ENCODE data around the gene RNU1-2. TPM values are rescaled to one million over a fixed set of nuclear protein-coding genes. Genes with fewer than 3 reads are reported as not detected.
"Not testable (repeated sequence)": the region's sequence is repeated elsewhere in the genome, so short reads cannot be mapped to it uniquely, and the experiment has no call there.

The RNU1-2 gene
- total and polyA plus RNA-seq, 4 experiments from 2014 or later, result 3,010 to 3,866 TPM; not detected in 2

GRCh38 chr1:16939386-16940180, 43.8 kb downstream of the RNU1-2 start:
- H3K27me3 Mint-ChIP-seq; H3K27ac ChIP-seq (ENCODE audit: low read depth, low read length); H3K4me3 ChIP-seq (ENCODE audit: low read length in 2 of 2); intact Hi-C loops (cut with micrococcal nuclease); H3K27me3 ChIP-seq (ENCODE audit: insufficient read depth, low read length); DNase-seq; H3K4me1 ChIP-seq (ENCODE audit: insufficient read depth, low read length); H3K9me3 Mint-ChIP-seq; H3K9me3 ChIP-seq (ENCODE audit: control insufficient read depth in 1 of 2, low read length in 2 of 2); H3K36me3 ChIP-seq (ENCODE audit: insufficient read depth, low read length); POLR2A ChIA-PET (ENCODE audit: partially characterized antibody); H3K4me3 Mint-ChIP-seq; H3K4me1 Mint-ChIP-seq: not testable (repeated sequence)
- Mint-ChIP-seq H3K27ac (peak overlapping the region in 1 of 7 donors; percentile 68), H3K36me3 (peaks cover 12 to 13% of the 10 kb centered on the region in 2 donors)
- CTCF ChIA-PET (ENCODE audit: partially characterized antibody), result interaction anchor here (1.3 kb wide), 1 partner anchor 20 kb away, joined by 3 read pairs; no protein-coding TSS in a partner anchor

GRCh38 chr1:16944038-16944437, 48.3 kb downstream of the RNU1-2 start:
- Histone ChIP-seq H3K36me3 (ENCODE audit: insufficient read depth, low read length) (peaks cover 9% of the 10 kb centered on the region), H3K27me3 (ENCODE audit: insufficient read depth, low read length) (no peaks in the 10 kb centered on the region), H3K27ac (ENCODE audit: low read depth, low read length) (no peak overlapping the region), H3K4me1 (ENCODE audit: insufficient read depth, low read length) (no peaks in the 10 kb centered on the region), H3K4me3 (ENCODE audit: low read length in 2 of 2) (no peak overlapping the region), H3K9me3 (ENCODE audit: control insufficient read depth in 1 of 2, low read length in 2 of 2) (no peaks in the 10 kb centered on the region)
- Mint-ChIP-seq H3K9me3 (no peaks in the 10 kb centered on the region), H3K4me1 (peaks cover 0 to 2% (median 0%) of the 10 kb centered on the region in 4 donors), H3K36me3 (peaks cover 10 to 24% of the 10 kb centered on the region in 2 donors), H3K4me3 (no peak overlapping the region), H3K27me3 (no peaks in the 10 kb centered on the region), H3K27ac (no peak overlapping the region)
- ChIA-PET POLR2A (ENCODE audit: partially characterized antibody) (no interaction called here), CTCF (ENCODE audit: partially characterized antibody) (interaction anchor here (1.4 kb wide), 1 partner anchor 17 kb away, joined by 4 read pairs; no protein-coding TSS in a partner anchor)
- intact Hi-C loops (cut with micrococcal nuclease), result no loop called here
- DNase-seq, result no peak

GRCh38 chr1:16945512-16945911, 49.7 kb downstream of the RNU1-2 start:
- H3K9me3 ChIP-seq (ENCODE audit: control insufficient read depth in 1 of 2, low read length in 2 of 2); H3K4me3 Mint-ChIP-seq; H3K4me1 ChIP-seq (ENCODE audit: insufficient read depth, low read length); intact Hi-C loops (cut with micrococcal nuclease); H3K27ac ChIP-seq (ENCODE audit: low read depth, low read length); H3K4me3 ChIP-seq (ENCODE audit: low read length in 2 of 2); H3K27ac Mint-ChIP-seq; DNase-seq; H3K27me3 Mint-ChIP-seq; H3K9me3 Mint-ChIP-seq; H3K36me3 ChIP-seq (ENCODE audit: insufficient read depth, low read length); POLR2A ChIA-PET (ENCODE audit: partially characterized antibody); H3K27me3 ChIP-seq (ENCODE audit: insufficient read depth, low read length); H3K4me1 Mint-ChIP-seq: not testable (repeated sequence)
- peaks cover 10 to 24% of the 10 kb centered on the region in 2 donors for H3K36me3 Mint-ChIP-seq
- CTCF ChIA-PET (ENCODE audit: partially characterized antibody), result interaction anchor here (4.5 kb wide), 1 partner anchor 324 kb away, joined by 26 read pairs; no protein-coding TSS in a partner anchor

Small RNA genes lying within 50 kb of the gene (microRNA-seq; reads per million reads assigned to microRNA genes)
- gene MIR3675 (ENCODE audit: borderline microRNAs expressed, borderline number of aligned reads, borderline replicate concordance), result not detected

Other genes with a start within 250 kb of the RNU1-2 start
- gene RNU1-3, start 229.0 kb upstream of the RNU1-2 start, total RNA-seq, result 1,000 to 10,000 TPM; 3,010 to 3,866 TPM
- gene RNU1-3, start 229.0 kb upstream of the RNU1-2 start, polyA plus RNA-seq, result not detected
- 1,000 to 10,000 TPM; 3,010 to 3,866 TPM for gene RNU1-4, start 155.5 kb upstream of the RNU1-2 start, total RNA-seq
- gene RNU1-4, start 155.5 kb upstream of the RNU1-2 start, polyA plus RNA-seq, result not detected
- 10 to 100 TPM; 84.9 to 91.7 TPM for gene CROCC, start 26.0 kb downstream of the RNU1-2 start, total RNA-seq
- 1 to 10 TPM in 1 of 2 donors, under 1 TPM in 1; 0.77 to 8.4 TPM for gene CROCC, start 26.0 kb downstream of the RNU1-2 start, polyA plus RNA-seq
- not detected for gene MFAP2, start 84.6 kb downstream of the RNU1-2 start, total RNA-seq
- not detected for gene MFAP2, start 84.6 kb downstream of the RNU1-2 start, polyA plus RNA-seq
- 10 to 100 TPM; 54.6 to 56.5 TPM for gene ATP13A2, start 115.9 kb downstream of the RNU1-2 start, total RNA-seq
- gene ATP13A2, start 115.9 kb downstream of the RNU1-2 start, polyA plus RNA-seq, result 10 to 100 TPM; 24.6 to 60.4 TPM
- 10 to 100 TPM; 57.0 to 66.4 TPM for gene SDHB, start 158.1 kb downstream of the RNU1-2 start, total RNA-seq
- 100 to 1,000 TPM; 152 to 219 TPM for gene SDHB, start 158.1 kb downstream of the RNU1-2 start, polyA plus RNA-seq
- gene PADI2, start 223.5 kb downstream of the RNU1-2 start, total RNA-seq, result under 1 TPM in 1 of 2 experiments, not detected in 1; 0.14 TPM
- gene PADI2, start 223.5 kb downstream of the RNU1-2 start, polyA plus RNA-seq, result not detected

Data from CD4-positive, alpha-beta memory T cell (primary cell).